ENCODE data around the gene OR10H5. TPM values are rescaled to one million over a fixed set of nuclear protein-coding genes. Genes with fewer than 3 reads are reported as not detected.
"Not testable (repeated sequence)": the region's sequence is repeated elsewhere in the genome, so short reads cannot be mapped to it uniquely, and the experiment has no call there.

Gene OR10H5
- total and polyA plus RNA-seq, 2 experiments from 2014 or later = not detected

GRCh38 chr19:15781661-15782060, 5.8 kb upstream of the OR10H5 start:
- Histone ChIP-seq H3K9me2 (ENCODE audit: insufficient read depth) (no peaks in the 10 kb centered on the region), H3K4me1 (ENCODE audit: insufficient read depth) (no peaks in the 10 kb centered on the region), H3F3A (replicated peaks; ENCODE audit: low read depth) (no peaks in the 10 kb centered on the region), H2AFZ (no peak overlapping the region), H3K27me3 (ENCODE audit: insufficient read depth) (no peaks in the 10 kb centered on the region), H3K4me2 (no peak overlapping the region), H4K20me1 (replicated peaks; ENCODE audit: insufficient read depth) (no peaks in the 10 kb centered on the region), H3K27ac (ENCODE audit: low read depth) (no peak overlapping the region), H3K4me3 (no peak overlapping the region), H3K79me2 (replicated peaks; ENCODE audit: insufficient read depth) (no peaks in the 10 kb centered on the region), H3K36me3 (ENCODE audit: insufficient read depth) (no peaks in the 10 kb centered on the region)
- Mint-ChIP-seq H3K4me1 (no peaks in the 10 kb centered on the region), H3K27me3 (ENCODE audit: insufficient read depth, low read depth, poor library complexity) (peaks cover 3% of the 10 kb centered on the region), H3K36me3 (ENCODE audit: low read depth) (peaks cover 37% of the 10 kb centered on the region), H3K9me3 (peaks cover 87% of the 10 kb centered on the region), H3K27ac (no peak overlapping the region), H3K4me3 (no peak overlapping the region)
- ATAC-seq (no peak), DNase-seq (ENCODE audit: low spot score) (no peak)
- no peak for TF ChIP-seq NANOG (IDR thresholded peaks at IDR 0.05; ENCODE audit: borderline replicate concordance)
- no peak for TF ChIP-seq EZH2 (IDR thresholded peaks at IDR 0.05; ENCODE audit: low read depth, unreplicated experiment)
- no peak for TF ChIP-seq CTCF (conservative IDR thresholded peaks at IDR 0.05; ENCODE audit: low read depth in 2 of 2)
- no peak for TF ChIP-seq CREB1 (CRISPR knock-in tag; IDR thresholded peaks at IDR 0.05; ENCODE audit: low read depth)
- no peak for TF ChIP-seq POLR2AphosphoS5 (IDR thresholded peaks at IDR 0.05; ENCODE audit: low read depth)

- Mint-ChIP-seq H3K36me3 (ENCODE audit: low read depth) (peaks cover 37% of the 10 kb centered on the region), H3K4me1 (no peaks in the 10 kb centered on the region), H3K27me3 (ENCODE audit: insufficient read depth, low read depth, poor library complexity) (peaks cover 3% of the 10 kb centered on the region), H3K9me3 (peaks cover 87% of the 10 kb centered on the region), H3K27ac (no peak overlapping the region), H3K4me3 (no peak overlapping the region)
- DNase-seq (ENCODE audit: low spot score) = no peak
- Histone ChIP-seq H3K4me1 (ENCODE audit: insufficient read depth) (no peaks in the 10 kb centered on the region), H3K4me2 (no peak overlapping the region), H3K36me3 (ENCODE audit: insufficient read depth) (no peaks in the 10 kb centered on the region), H3K27ac (ENCODE audit: low read depth) (no peak overlapping the region), H3K79me2 (replicated peaks; ENCODE audit: insufficient read depth) (no peaks in the 10 kb centered on the region), H3K9me2 (ENCODE audit: insufficient read depth) (no peaks in the 10 kb centered on the region), H2AFZ (no peak overlapping the region), H4K20me1 (replicated peaks; ENCODE audit: insufficient read depth) (no peaks in the 10 kb centered on the region), H3F3A (replicated peaks; ENCODE audit: low read depth) (no peaks in the 10 kb centered on the region), H3K27me3 (ENCODE audit: insufficient read depth) (no peaks in the 10 kb centered on the region), H3K4me3 (no peak overlapping the region)
- ATAC-seq = no peak
- no peak for TF ChIP-seq CREB1 (CRISPR knock-in tag; IDR thresholded peaks at IDR 0.05; ENCODE audit: low read depth)
- no peak for TF ChIP-seq JUNB (IDR thresholded peaks at IDR 0.05; ENCODE audit: unreplicated experiment)
- TF ChIP-seq REST (IDR thresholded peaks at IDR 0.05; ENCODE audit: unreplicated experiment) = no peak
- no peak for TF ChIP-seq EZH2phosphoT487 (IDR thresholded peaks at IDR 0.05; ENCODE audit: unreplicated experiment)
- no peak for TF ChIP-seq STAT1 (IDR thresholded peaks at IDR 0.05; ENCODE audit: unreplicated experiment)
- TF ChIP-seq POLR2AphosphoS5 (IDR thresholded peaks at IDR 0.05; ENCODE audit: low read depth) = no peak
- no peak for TF ChIP-seq ZNF331 (CRISPR knock-in tag; IDR thresholded peaks at IDR 0.05; ENCODE audit: low read depth)
- TF ChIP-seq ZNF114 (CRISPR knock-in tag; IDR thresholded peaks at IDR 0.05) = no peak
- no peak for TF ChIP-seq ETS1 (IDR thresholded peaks at IDR 0.05)
- no peak for TF ChIP-seq EZH2 (IDR thresholded peaks at IDR 0.05; ENCODE audit: low read depth, unreplicated experiment)
- no peak for TF ChIP-seq CTCF (conservative IDR thresholded peaks at IDR 0.05; ENCODE audit: low read depth in 2 of 2)
- no peak for TF ChIP-seq NANOG (IDR thresholded peaks at IDR 0.05; ENCODE audit: borderline replicate concordance)
Observed at GRCh38 chr19:15782211-15782610, 5.2 kb upstream of the OR10H5 start.

- H3K4me1 ChIP-seq (ENCODE audit: insufficient read depth); H3K4me1 Mint-ChIP-seq; H4K20me1 ChIP-seq (replicated peaks; ENCODE audit: insufficient read depth); H3K36me3 ChIP-seq (ENCODE audit: insufficient read depth); H3K4me3 ChIP-seq; H2AFZ ChIP-seq; H3K27ac Mint-ChIP-seq; H3K79me2 ChIP-seq (replicated peaks; ENCODE audit: insufficient read depth); H3K27me3 ChIP-seq (ENCODE audit: insufficient read depth); DNase-seq (ENCODE audit: low spot score); ATAC-seq; H3K27ac ChIP-seq (ENCODE audit: low read depth); H3K4me2 ChIP-seq; H3K4me3 Mint-ChIP-seq; H3K27me3 Mint-ChIP-seq (ENCODE audit: insufficient read depth, low read depth, poor library complexity); H3K9me2 ChIP-seq (ENCODE audit: insufficient read depth); H3F3A ChIP-seq (replicated peaks; ENCODE audit: low read depth): not testable (repeated sequence)
- peaks cover 87% of the 10 kb centered on the region for H3K9me3 Mint-ChIP-seq
- peaks cover 36% of the 10 kb centered on the region for H3K36me3 Mint-ChIP-seq (ENCODE audit: low read depth)
Observed at GRCh38 chr19:15782896-15783295, 4.6 kb upstream of the OR10H5 start.

Measured in GM23338 (cell line).